ENCODE results near the gene HDHD2. TPM values are rescaled to one million over a fixed set of nuclear protein-coding genes. Genes with fewer than 3 reads are reported as not detected.

Gene HDHD2
- total RNA-seq, 1 donor from 2014 or later, result 3.5 TPM

GRCh38 chr18:47180765-47181164, 30.5 kb upstream of the HDHD2 start:
- Histone ChIP-seq H3K4me3 (no peak overlapping the region), H3K4me1 (no peaks in the 10 kb centered on the region), H3K27ac (no peak overlapping the region), H3K27me3 (no peaks in the 10 kb centered on the region), H3K9me3 (no peaks in the 10 kb centered on the region), H3K36me3 (no peaks in the 10 kb centered on the region)
- TF ChIP-seq CTCF (IDR thresholded peaks at IDR 0.05), result no peak
- intact Hi-C loops (cut with DNase I), result no loop called here
- no peak for DNase-seq (ENCODE audit: low spot score in 2 of 2)

DNA sequence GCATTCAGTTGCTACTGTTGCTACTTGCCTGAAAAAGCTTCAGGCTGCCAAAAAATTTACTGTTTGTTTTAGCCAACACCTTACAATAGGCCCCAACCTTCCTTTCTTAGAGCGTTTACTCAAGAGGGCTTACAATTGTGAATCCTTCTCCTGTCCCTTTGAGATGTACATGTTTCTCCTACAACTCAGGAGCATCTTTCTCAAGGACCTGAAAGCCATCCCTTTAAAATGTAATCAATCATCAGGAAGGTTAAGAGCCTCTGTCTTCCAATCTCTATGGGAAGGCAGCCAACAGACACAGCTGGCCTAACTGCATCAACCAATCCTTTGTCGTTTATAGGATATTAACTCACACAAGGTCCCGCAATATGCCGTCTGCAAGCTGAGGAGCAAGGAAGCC, 29.2 kb upstream of the HDHD2 start:
- no peak overlapping the region for H3K27ac ChIP-seq
- intact Hi-C loops (cut with DNase I), result no loop called here
- no peak for TF ChIP-seq CTCF (IDR thresholded peaks at IDR 0.05)

GRCh38 chr18:47175898-47176575, 25.7 kb upstream of the HDHD2 start, which contains the start of gene IER3IP1:
IER3IP1 (minus strand) TSS chr18:47176364; CDS start chr18:47176277, 87 bp downstream.
- intact Hi-C loops (cut with DNase I), result loop anchor here (1.0 kb wide), 1 partner anchor 26 kb away; the partner anchor contains the start of gene HDHD2
- no peaks in the 10 kb centered on the region for H3K9me3 ChIP-seq

More for the DNA sequence above, 29.2 kb upstream of the HDHD2 start:
- H3K9me3 ChIP-seq, result no peaks in the 10 kb centered on the region
- no peaks in the 10 kb centered on the region for H3K27me3 ChIP-seq
- H3K36me3 ChIP-seq, result no peaks in the 10 kb centered on the region
- DNase-seq (ENCODE audit: low spot score in 2 of 2), result no peak
- H3K4me3 ChIP-seq, result no peak overlapping the region
- peaks cover 3 to 6% of the 10 kb centered on the region in 2 donors for H3K4me1 ChIP-seq

DNA sequence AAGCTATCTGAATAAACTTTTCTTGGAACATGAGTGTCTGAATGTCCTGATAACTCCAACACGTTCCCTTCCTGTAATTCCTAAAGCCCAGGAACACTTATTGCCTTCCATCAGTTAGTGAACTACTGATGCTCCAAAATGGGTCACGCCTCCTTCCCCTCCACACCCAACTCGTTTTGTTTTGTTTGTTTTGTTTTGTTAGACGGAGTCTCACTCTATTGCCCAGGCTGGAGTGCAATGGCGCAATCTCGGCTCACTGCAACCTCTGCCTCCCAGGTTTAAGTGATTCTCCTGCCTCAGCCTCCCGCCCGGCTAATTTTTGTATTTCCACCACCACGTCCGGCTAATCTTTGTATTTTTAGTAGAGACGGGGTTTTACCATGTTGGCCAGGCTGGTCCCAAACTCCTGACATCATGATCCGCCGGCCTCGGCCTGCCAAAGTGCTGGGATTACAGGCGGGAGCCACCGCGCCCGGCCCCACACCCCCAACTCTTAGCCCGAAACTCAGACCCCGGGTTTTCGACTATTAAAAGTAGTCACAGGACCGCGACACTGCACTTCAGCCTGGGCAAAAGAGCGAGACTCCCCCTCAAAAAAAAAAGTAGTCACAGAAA, 25.1 kb upstream of the HDHD2 start:
- intact Hi-C loops (cut with DNase I), result no loop called here
- Histone ChIP-seq H3K4me1 (peaks cover 3 to 16% of the 10 kb centered on the region in 2 donors), H3K4me3 (peak overlapping the region; percentile 92), H3K9me3 (no peaks in the 10 kb centered on the region), H3K27me3 (no peaks in the 10 kb centered on the region), H3K27ac (peak overlapping the region; percentile 75 to 78), H3K36me3 (no peaks in the 10 kb centered on the region)
- TF ChIP-seq CTCF (IDR thresholded peaks at IDR 0.05), result no peak
- no peak for DNase-seq (ENCODE audit: low spot score in 2 of 2)

More at GRCh38 chr18:47175898-47176575, 25.7 kb upstream of the HDHD2 start, which contains the start of gene IER3IP1:
- H3K4me3 ChIP-seq, result peak within 1 kb of the TSS; percentile 92
- DNase-seq (ENCODE audit: low spot score in 2 of 2), result peak; percentile 43 to 94
- TF ChIP-seq CTCF (IDR thresholded peaks at IDR 0.05), result peak in 1 of 3 experiments; percentile 24
- peak within 1 kb of the TSS; percentile 75 to 78 for H3K27ac ChIP-seq
- no peaks in the 10 kb centered on the region for H3K27me3 ChIP-seq
- no peaks in the 10 kb centered on the region for H3K36me3 ChIP-seq
- H3K4me1 ChIP-seq, result peaks cover 3 to 13% of the 10 kb centered on the region in 2 donors

- Histone ChIP-seq H3K4me1 (peaks cover 3 to 16% of the 10 kb centered on the region in 2 donors), H3K27ac (no peak overlapping the region), H3K27me3 (no peaks in the 10 kb centered on the region), H3K4me3 (peak overlapping the region; percentile 92), H3K9me3 (no peaks in the 10 kb centered on the region), H3K36me3 (no peaks in the 10 kb centered on the region)
- no peak for DNase-seq (ENCODE audit: low spot score in 2 of 2)
- TF ChIP-seq CTCF (IDR thresholded peaks at IDR 0.05), result no peak
- intact Hi-C loops (cut with DNase I), result no loop called here
Observed at GRCh38 chr18:47174545-47175116, 24.3 kb upstream of the HDHD2 start.
